Dermis microvascular lymphatic vessel endothelial cell (primary cell): Measurements from ENCODE around the gene TEX9. TPM values are rescaled to one million over a fixed set of nuclear protein-coding genes. Genes with fewer than 3 reads are reported as not detected.
"Not testable (repeated sequence)": the region's sequence is repeated elsewhere in the genome, so short reads cannot be mapped to it uniquely, and the experiment has no call there.

ENCODE experiments used
- DNase-seq, 2 donors: peaks; one replicate each; pipeline versions ENCODE4 v3.0.0 to v3.0.0-alpha.2; 2010; ENCODE audit warnings: low read depth in 2 of 2
- total RNA-seq: library from RNA; depleted of rRNA; stranded (reverse); fragments of >200 nt; gene quantifications from 2 replicates; pipeline ENCODE4 v1.2.1, GENCODE V29; 2014

Gene TEX9
- total RNA-seq, 1 donor from 2014 or later, result 0.26 TPM

DNA sequence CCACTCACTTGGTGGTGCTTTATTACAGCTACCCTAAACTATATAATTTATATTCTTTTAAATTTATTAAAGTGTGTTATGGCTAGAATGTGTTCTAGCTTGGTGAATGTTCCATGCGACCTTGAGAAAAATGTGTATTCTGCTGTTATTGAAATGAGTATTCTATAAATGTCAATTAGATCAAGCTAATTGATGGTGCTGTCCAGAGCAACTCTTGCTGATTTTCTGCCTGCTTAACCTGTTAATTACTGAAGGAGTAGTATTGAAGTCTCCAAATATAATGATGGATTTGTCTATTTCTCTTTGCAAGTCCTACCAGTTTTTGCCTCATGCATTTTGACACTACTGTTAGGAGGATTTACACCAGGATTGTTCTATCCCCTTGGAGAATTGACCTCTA, 3.2 kb upstream of the TEX9 start:
- no peak for DNase-seq

DNA sequence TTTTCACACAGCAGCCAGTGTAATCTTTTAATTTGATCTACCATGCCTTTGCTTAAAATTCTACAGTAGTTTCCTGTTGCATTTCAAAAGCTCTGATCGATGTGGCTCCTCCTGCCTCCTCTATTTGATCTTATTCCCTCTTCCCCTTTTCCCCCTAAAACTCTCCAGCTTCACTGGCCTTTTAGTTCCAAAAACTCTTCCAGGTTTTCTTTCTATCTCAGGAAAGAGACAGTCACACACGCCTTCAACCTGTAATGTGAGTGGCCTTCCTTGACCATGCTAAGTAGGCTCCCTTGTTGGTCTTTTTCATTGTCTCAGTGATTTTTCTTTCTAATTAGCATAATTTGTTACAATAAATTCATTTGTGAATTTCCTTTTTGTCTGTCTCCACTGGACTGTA, 985 bp downstream of the TEX9 start:
- DNase-seq, result no peak

DNA sequence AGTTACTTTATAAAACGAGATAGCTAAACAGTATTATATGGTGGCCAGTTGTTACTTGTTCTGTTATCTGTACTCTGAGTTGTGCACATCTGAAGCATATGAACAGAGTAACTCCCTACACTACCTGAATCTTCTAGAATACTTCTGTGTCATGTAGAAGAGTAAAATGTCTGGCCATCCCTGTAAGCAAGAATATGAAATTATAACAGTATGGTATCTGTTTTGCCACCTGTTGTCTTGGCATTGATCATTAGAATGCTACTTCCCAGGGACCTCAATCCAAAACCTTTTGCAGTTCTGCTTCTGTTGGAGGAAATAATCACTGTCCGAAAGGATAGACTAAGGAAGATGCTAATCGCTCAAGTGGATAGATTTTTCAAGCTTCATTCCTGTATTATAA, 1.9 kb downstream of the TEX9 start:
- no peak for DNase-seq

- no peak for DNase-seq
Measured at GRCh38 chr15:56369234-56369633, 4.0 kb downstream of the TEX9 start.

DNA sequence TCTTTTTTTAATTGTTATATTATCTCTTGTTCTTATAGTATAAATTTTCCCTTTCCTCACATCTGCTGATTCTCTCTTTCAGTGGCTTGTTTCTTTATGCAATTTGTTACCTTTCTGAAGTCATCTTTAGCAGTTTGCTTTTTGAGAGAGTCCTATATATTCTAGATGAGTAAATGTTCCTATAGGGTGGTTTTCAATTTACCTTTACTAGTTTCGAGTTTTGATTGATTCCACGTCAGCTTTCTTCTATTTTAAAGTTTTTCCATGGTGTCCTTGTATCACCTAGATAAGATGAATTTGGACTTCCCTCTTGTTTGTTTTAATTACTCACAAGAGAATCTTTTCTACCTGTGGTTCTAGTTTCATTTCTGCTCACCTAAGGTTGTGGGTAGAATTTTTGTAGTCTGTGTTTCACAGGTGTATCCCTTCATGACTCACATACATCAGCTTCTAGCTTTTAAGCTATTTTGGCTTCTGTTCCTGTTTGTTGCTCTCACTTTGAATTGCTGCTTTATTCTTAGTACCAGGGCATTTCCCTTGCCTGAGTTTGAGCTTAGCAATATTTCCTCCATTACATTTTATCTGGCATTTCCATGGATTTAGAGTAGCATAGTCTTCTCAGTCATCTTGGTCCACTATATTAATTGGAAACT, 6.4 kb downstream of the TEX9 start:
- DNase-seq, result no peak

DNA sequence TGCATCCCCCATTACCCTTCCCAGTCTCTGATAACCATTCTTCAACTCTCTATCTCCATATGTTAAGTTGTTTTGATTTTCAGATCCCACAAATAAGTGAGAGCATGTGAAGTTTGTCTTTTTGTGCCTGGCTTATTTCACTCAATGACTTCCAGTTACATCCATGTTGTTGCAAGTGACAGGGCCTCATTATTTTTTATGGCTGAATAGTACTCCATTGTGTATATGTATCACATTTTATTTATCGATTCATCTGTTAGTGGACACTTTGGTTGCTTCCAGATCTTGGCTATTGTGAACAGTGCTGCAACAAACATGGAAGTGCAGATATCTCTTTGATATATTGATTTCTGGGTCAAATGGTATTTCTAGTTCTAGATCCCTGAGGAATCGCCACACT, 9.5 kb downstream of the TEX9 start:
- not testable (repeated sequence) for DNase-seq

GRCh38 chr15:56377822-56378221, 12.6 kb downstream of the TEX9 start:
- DNase-seq, result not testable (repeated sequence)

GRCh38 chr15:56383010-56383409, 17.8 kb downstream of the TEX9 start:
- no peak for DNase-seq

- no peak for DNase-seq
Measured at GRCh38 chr15:56385908-56386307, 20.7 kb downstream of the TEX9 start.

DNA sequence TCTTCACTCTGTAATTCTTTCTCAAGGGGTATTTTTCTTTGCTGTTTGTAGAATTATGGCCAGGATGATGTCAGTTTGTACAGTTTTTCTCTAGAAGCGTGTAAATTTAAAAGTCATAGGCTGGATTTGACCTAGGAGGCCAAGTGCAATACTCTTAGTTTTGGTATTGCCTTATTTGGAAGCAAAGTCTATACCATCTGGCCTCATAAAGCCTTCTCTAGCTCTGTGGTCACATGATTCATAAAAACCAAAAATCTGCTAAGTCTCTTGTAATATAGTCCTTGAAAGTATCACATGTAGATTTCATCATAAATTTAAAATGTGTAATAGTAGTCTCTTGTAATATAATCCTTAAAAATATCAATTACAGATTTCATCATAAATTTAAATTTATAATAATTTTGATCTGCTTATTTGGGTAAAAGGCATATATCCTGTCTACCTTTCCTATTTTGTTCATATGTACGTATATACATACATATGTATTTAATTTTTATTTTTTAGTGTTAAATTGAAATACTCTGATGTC, 25.6 kb downstream of the TEX9 start:
- DNase-seq, result no peak

- no peak for DNase-seq
Measured at GRCh38 chr15:56393277-56393676, 28.1 kb downstream of the TEX9 start.

GRCh38 chr15:56394909-56395308, 29.7 kb downstream of the TEX9 start:
- no peak for DNase-seq

DNA sequence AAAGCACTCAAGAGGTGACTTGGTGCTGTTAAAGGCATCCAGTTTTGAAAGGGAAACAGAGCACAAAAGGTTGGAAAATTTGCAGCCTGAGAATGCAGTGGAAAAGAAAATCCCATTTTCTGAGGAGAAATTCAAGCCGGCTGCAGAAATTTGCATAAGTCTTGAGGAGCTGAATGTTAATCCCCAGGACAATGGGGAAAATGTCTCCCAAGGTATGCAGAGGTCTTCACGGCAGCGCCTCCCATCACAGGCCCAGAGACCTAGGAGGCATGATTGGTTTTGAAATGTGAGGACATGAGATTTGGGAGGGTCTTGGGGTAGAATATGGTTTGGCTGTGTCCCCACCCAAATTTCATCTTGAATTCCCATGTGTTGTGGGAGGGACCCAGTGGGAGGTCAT, 32.1 kb downstream of the TEX9 start:
- DNase-seq, result not testable (repeated sequence)

- DNase-seq, result not testable (repeated sequence)
Measured at GRCh38 chr15:56399209-56399608, 34.0 kb downstream of the TEX9 start.

- DNase-seq, result no peak
Measured at GRCh38 chr15:56410721-56411120, 45.5 kb downstream of the TEX9 start.

DNA sequence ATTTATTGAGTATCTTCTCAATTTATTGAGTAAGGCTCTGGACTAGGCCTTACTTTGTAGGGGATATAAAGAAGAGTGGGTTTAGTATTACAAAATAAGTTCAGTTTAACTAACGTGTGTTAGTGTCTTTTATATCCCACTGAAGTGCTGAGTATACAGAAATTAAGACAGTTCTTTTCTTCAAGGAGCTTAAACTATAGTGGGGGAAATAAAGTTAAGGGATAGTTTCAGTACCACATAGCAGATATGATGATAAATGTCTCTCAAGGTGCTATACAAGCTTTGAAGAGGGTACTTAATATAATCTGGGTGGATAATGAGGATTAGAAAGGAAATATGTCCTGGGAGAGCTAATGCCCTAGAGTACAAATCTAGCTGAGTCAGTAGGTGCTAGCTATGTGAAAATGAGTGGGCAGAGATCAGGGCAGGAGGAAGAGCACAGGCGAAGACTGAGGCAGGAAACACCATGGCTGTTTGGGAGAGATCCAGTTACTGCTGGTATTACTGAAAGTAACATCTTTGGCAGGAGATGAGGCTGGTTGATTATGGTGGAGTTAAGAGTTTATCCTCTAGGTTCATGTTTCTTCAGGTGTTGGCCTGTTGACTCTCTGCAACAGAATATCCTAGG, 46.0 kb downstream of the TEX9 start:
- DNase-seq, result no peak

- not testable (repeated sequence) for DNase-seq
Measured at GRCh38 chr15:56413114-56413733, 48.0 kb downstream of the TEX9 start.

DNA sequence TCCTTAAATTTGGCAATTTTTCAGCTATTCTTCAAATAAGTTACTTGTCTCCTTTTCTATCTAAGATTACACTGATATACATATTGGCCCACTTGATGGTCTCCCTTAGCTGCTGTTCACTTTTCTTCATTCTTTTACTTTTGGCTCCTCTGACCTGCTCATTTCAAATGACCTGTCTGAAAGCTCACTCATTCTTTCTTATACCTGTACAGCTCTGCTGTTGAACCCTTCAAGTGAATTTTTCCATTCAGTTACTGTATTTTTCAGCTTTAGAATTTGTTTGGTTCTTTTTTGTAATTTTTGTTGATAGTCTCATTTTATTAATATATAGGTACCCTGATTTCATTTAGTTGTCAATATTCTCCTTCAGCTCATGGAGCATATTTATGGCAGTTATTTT, 60.0 kb downstream of the TEX9 start:
- DNase-seq, result no peak

GRCh38 chr15:56425976-56426375, 60.8 kb downstream of the TEX9 start:
- no peak for DNase-seq

GRCh38 chr15:56428821-56429458, 63.7 kb downstream of the TEX9 start:
- peak; percentile 11 to 40 for DNase-seq

DNA sequence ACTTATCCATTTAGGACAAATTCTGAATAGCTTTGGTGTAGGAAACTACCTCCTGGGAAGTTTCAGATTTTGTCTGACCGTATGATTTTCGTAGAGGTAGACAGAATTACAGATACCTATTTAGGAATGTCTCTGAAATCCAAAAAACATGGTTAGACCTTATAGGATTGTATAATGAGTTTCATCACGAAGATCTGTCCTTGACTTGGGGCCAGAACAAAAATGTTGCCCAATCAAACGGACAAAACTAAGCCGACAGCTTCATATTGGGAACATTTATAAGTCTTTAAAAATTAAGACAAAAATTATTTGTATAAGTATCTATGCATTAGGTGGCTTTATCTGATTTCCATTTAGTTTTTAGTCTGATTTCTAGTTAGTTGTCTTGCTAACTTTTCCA, 67.1 kb downstream of the TEX9 start:
- DNase-seq, result no peak

GRCh38 chr15:56440214-56440770, 75.1 kb downstream of the TEX9 start:
- DNase-seq, result no peak
